H1 (cell line): ENCODE results near the gene PRR22. TPM values are rescaled to one million over a fixed set of nuclear protein-coding genes. Genes with fewer than 3 reads are reported as not detected.

Source experiments
- CTCF ChIA-PET: fragments of 300-600 bp; sonication (Branson Sonifier 250); formaldehyde crosslinking; loops from one replicate; lab custom pipeline; 2021; ENCODE audit not compliant: partially characterized antibody; lab: Charles Lee
- POLR2A ChIA-PET: fragments of 300-600 bp; sonication (Branson Sonifier 250); formaldehyde crosslinking; loops from one replicate; lab custom pipeline; 2021; ENCODE audit warnings: inconsistent platforms; ENCODE audit not compliant: partially characterized antibody; lab: Charles Lee
- DNase-seq, 2 experiments: peaks; one replicate each; pipeline versions ENCODE4 v3.0.0 to v3.0.0-alpha.2; 2010 to 2022; ENCODE audit warnings: low spot score in 2 of 2, low read depth in 1 of 2, mixed read lengths in 1 of 2
- FAIRE-seq: peaks from 2 replicates; lab custom pipeline; 2011; peaks lifted over from hg19 to GRCh38; lab: Jason Lieb, UNC
- H2AFZ ChIP-seq: 2 replicates; pipeline ENCODE4 v1.8.1; 2012; ENCODE audit warnings: low read length, inconsistent platforms
- H2AK5ac ChIP-seq: 2 replicates; pipeline ENCODE4 v1.6.1; 2013; ENCODE audit warnings: low read depth, low read length
- H2BK120ac ChIP-seq: replicated peaks from 2 replicates; pipeline ENCODE3; 2013; ENCODE audit warnings: low read depth, low read length, inconsistent platforms
- H2BK12ac ChIP-seq: 2 replicates; pipeline ENCODE4 v1.6.1; 2013; ENCODE audit warnings: low read depth, low read length
- H2BK15ac ChIP-seq: 2 replicates; pipeline ENCODE4 v1.6.1; 2013; ENCODE audit warnings: low read length
- H2BK20ac ChIP-seq: 2 replicates; pipeline ENCODE4 v1.6.1; 2013; ENCODE audit warnings: low read length
- H2BK5ac ChIP-seq: 2 replicates; pipeline ENCODE4 v1.6.1; 2013; ENCODE audit warnings: low read depth, low read length
- H3K14ac ChIP-seq: 2 replicates; pipeline ENCODE4 v1.6.1; 2013; ENCODE audit warnings: inconsistent platforms; ENCODE audit not compliant: insufficient read length
- H3K18ac ChIP-seq: 2 replicates; pipeline ENCODE4 v1.6.1; 2013; ENCODE audit warnings: low read length; ENCODE audit errors: extremely low read depth
- H3K23ac ChIP-seq: 2 replicates; pipeline ENCODE4 v1.6.1; 2013; ENCODE audit warnings: inconsistent platforms; ENCODE audit not compliant: insufficient read length
- H3K23me2 ChIP-seq: 2 replicates; pipeline ENCODE4 v1.6.1; 2013; ENCODE audit warnings: low read depth, low read length
- H3K27ac ChIP-seq: 2 replicates; pipeline ENCODE4 v1.6.1; 2011; ENCODE audit warnings: low read depth, low read length, inconsistent platforms
- H3K27me3 ChIP-seq, 4 experiments: replicated peaks in 1 of 4; 1 replicate in 1 of 4; 2 replicates in 3 of 4; pipeline versions ENCODE4 v1.6.1 to v1.8.1; 2011 to 2013; ENCODE audit warnings: low read length in 3 of 4, mild to moderate bottlenecking in 3 of 4, inconsistent platforms in 2 of 4, mixed read lengths in 2 of 4, moderate library complexity in 1 of 4; ENCODE audit not compliant: control insufficient read depth in 3 of 4, insufficient read depth in 3 of 4; ENCODE audit errors: extremely low read depth in 1 of 4
- H3K36me3 ChIP-seq, 4 experiments: 2 replicates each; pipeline versions ENCODE4 v1.6.1 to v1.8.1; 2011 to 2013; ENCODE audit warnings: mild to moderate bottlenecking in 4 of 4, low read length in 3 of 4, moderate library complexity in 2 of 4, control low read depth in 1 of 4, inconsistent platforms in 1 of 4; ENCODE audit not compliant: insufficient read depth in 4 of 4, control insufficient read depth in 2 of 4
- H3K4ac ChIP-seq: replicated peaks from 2 replicates; pipeline ENCODE3; 2013; ENCODE audit warnings: low read length, low read depth, mixed read lengths, inconsistent platforms; ENCODE audit not compliant: insufficient read length
- H3K4me1 ChIP-seq, 4 experiments: replicated peaks in 1 of 4; 1 replicate in 1 of 4; 2 replicates in 3 of 4; pipeline versions ENCODE4 v1.6.1 to v1.8.1; 2011 to 2013; ENCODE audit warnings: low read length in 3 of 4, inconsistent platforms in 2 of 4, mixed read lengths in 1 of 4; ENCODE audit not compliant: insufficient read depth in 4 of 4, control insufficient read depth in 3 of 4
- H3K4me2 ChIP-seq, 2 experiments: 2 replicates each; pipeline versions ENCODE4 v1.6.1 to v1.8.1; 2011 to 2013; ENCODE audit warnings: low read depth in 2 of 2, low read length in 2 of 2, control low read depth in 1 of 2, inconsistent platforms in 1 of 2, mild to moderate bottlenecking in 1 of 2; ENCODE audit not compliant: insufficient read depth in 1 of 2
- H3K4me3 ChIP-seq, 4 experiments: fragments of 200-600, 300-600 bp in 1 of 4; sonication (generic), shearing (Covaris generic), sonication (Bioruptor Twin) in 1 of 4; 2 replicates each; pipeline versions ENCODE4 v1.5.1 to v1.8.1; 2011 to 2016; ENCODE audit warnings: low read length in 4 of 4, low read depth in 3 of 4, control low read depth in 2 of 4, inconsistent platforms in 2 of 4, mild to moderate bottlenecking in 2 of 4, mixed read lengths in 1 of 4, moderate library complexity in 1 of 4; ENCODE audit not compliant: insufficient read depth in 2 of 4; ENCODE audit errors: extremely low read depth in 1 of 4
- H3K56ac ChIP-seq: replicated peaks from 2 replicates; pipeline ENCODE3; 2013; ENCODE audit warnings: low read depth, mild to moderate bottlenecking, mixed read lengths, low read length, inconsistent platforms; ENCODE audit not compliant: insufficient read length
- H3K79me1 ChIP-seq: 2 replicates; pipeline ENCODE4 v1.6.1; 2013; ENCODE audit warnings: low read depth, low read length, control low read depth
- H3K79me2 ChIP-seq, 2 experiments: 2 replicates each; pipeline versions ENCODE4 v1.6.1 to v1.8.1; 2012 to 2013; ENCODE audit warnings: low read length in 2 of 2, mild to moderate bottlenecking in 2 of 2, inconsistent platforms in 1 of 2; ENCODE audit not compliant: insufficient read depth in 2 of 2, control insufficient read depth in 1 of 2
- H3K9ac ChIP-seq, 4 experiments: replicated peaks in 1 of 4; 1 replicate in 1 of 4; 2 replicates in 3 of 4; pipeline versions ENCODE4 v1.6.1 to v1.8.1; 2011 to 2013; ENCODE audit warnings: low read depth in 3 of 4, low read length in 3 of 4, control low read depth in 2 of 4, mild to moderate bottlenecking in 2 of 4, moderate library complexity in 2 of 4, inconsistent platforms in 1 of 4; ENCODE audit errors: extremely low read depth in 1 of 4
- H3K9me3 ChIP-seq, 2 experiments: 2 replicates each; pipeline versions ENCODE4 v1.6.1 to v1.8.1; 2012 to 2013; ENCODE audit warnings: mild to moderate bottlenecking in 2 of 2, moderate library complexity in 2 of 2, control low read depth in 1 of 2, inconsistent platforms in 1 of 2, low read depth in 1 of 2, low read length in 1 of 2, mixed read lengths in 1 of 2; ENCODE audit not compliant: insufficient read depth in 2 of 2
- H4K20me1 ChIP-seq, 2 experiments: replicated peaks in 1 of 2; 2 replicates each; pipeline versions ENCODE3 to v1.8.1; 2011 to 2013; ENCODE audit warnings: inconsistent platforms in 2 of 2, low read length in 2 of 2, mild to moderate bottlenecking in 1 of 2; ENCODE audit not compliant: insufficient read depth in 2 of 2, control insufficient read depth in 1 of 2
- H4K5ac ChIP-seq: 2 replicates; pipeline ENCODE4 v1.6.1; 2013; ENCODE audit warnings: low read length, low read depth, mixed read lengths, inconsistent platforms; ENCODE audit not compliant: insufficient read length
- H4K8ac ChIP-seq: 2 replicates; pipeline ENCODE4 v1.8.0; 2013; ENCODE audit warnings: mild to moderate bottlenecking, moderate library complexity, low read length, inconsistent platforms; ENCODE audit not compliant: insufficient read depth; ENCODE audit errors: extremely low read depth
- H4K91ac ChIP-seq: replicated peaks from 2 replicates; pipeline ENCODE3; 2013; ENCODE audit warnings: low read length, mixed read lengths, inconsistent platforms; ENCODE audit not compliant: insufficient read length
- ATF3 ChIP-seq: IDR thresholded peaks from 2 replicates; pipeline ENCODE4 v1.6.1; 2011; ENCODE audit warnings: low read depth, mild to moderate bottlenecking, low read length; ENCODE audit not compliant: insufficient read depth
- FOSL1 ChIP-seq: IDR thresholded peaks from 2 replicates; pipeline ENCODE4 v1.6.1; 2011; ENCODE audit warnings: mild to moderate bottlenecking, low read depth, low read length, moderate library complexity; ENCODE audit not compliant: insufficient read depth
- JUN ChIP-seq: IDR thresholded peaks from 2 replicates; pipeline ENCODE4 v1.6.1; 2011; ENCODE audit warnings: low read depth, mild to moderate bottlenecking, improper control_type of control experiment, low read length
- KDM4A ChIP-seq: IDR thresholded peaks from one replicate; pipeline ENCODE4 v1.7.1; 2012; ENCODE audit warnings: low read depth, mild to moderate bottlenecking, moderate library complexity, low read length, inconsistent platforms; ENCODE audit not compliant: severe bottlenecking
- MAFK ChIP-seq: IDR thresholded peaks from 2 replicates; pipeline ENCODE4 v1.6.1; 2012; ENCODE audit warnings: low read depth, mild to moderate bottlenecking, improper control_type of control experiment, low read length
- PHF8 ChIP-seq: fragments of 200-600 bp; sonication (generic); conservative IDR thresholded peaks from 2 replicates; pipeline ENCODE4 v1.7.1; 2012; ENCODE audit warnings: low read depth, mild to moderate bottlenecking, inconsistent platforms, low read length, moderate library complexity
- SIRT6 ChIP-seq: IDR thresholded peaks from one replicate; pipeline ENCODE4 v1.7.1; 2012; ENCODE audit warnings: low read length, inconsistent platforms
- SP2 ChIP-seq: IDR thresholded peaks from 2 replicates; pipeline ENCODE4 v1.6.1; 2012; ENCODE audit warnings: mild to moderate bottlenecking, low read length, inconsistent platforms
- SUZ12 ChIP-seq: fragments of 200-600 bp; sonication (generic); IDR thresholded peaks from 2 replicates; pipeline ENCODE4 v1.6.1; 2012; ENCODE audit warnings: mild to moderate bottlenecking, inconsistent platforms, low read length, moderate library complexity, mixed read lengths
- TCF12 ChIP-seq: IDR thresholded peaks from 2 replicates; pipeline ENCODE4 v1.6.1; 2011; ENCODE audit warnings: low read depth, mild to moderate bottlenecking, low read length
- polyA plus RNA-seq, 7 experiments: library from polyadenylated mRNA; depleted of rRNA in 3 of 7; stranded (reverse) in 5 of 7; unstranded in 2 of 7; fragments of >200 nt in 5 of 7; fragments of 200-250 nt in 2 of 7; gene quantifications; 1 replicate in 5 of 7; 2 replicates in 1 of 7; 4 replicates in 1 of 7; pipeline versions ENCODE4 v1.2.1 to v1.2.3, GENCODE V29; 2011 to 2013; ENCODE audit warnings: missing spikeins in 2 of 7, mixed read lengths in 2 of 7
- total RNA-seq: library from RNA; stranded (reverse); fragmentation: NEBNext Ultra II Directional; extraction: Animal tissue kit (Norgen Biotek cat#: 25700); gene quantifications from 2 replicates; pipeline ENCODE4 v1.2.1, GENCODE V29; 2021

The PRR22 gene
- total and polyA plus RNA-seq, 2 of the 8 experiments (the other 6 are each of a cell fraction or from before 2014, with no cell fraction given), result 1.9 to 2.1 TPM

- no peak overlapping the region for H3K23ac ChIP-seq
- H3K27ac ChIP-seq, result no peak overlapping the region
- H3K4me2 ChIP-seq, result no peak overlapping the region
- H3K4ac ChIP-seq, result no peak overlapping the region
- H3K79me2 ChIP-seq, result no peaks in the 10 kb centered on the region
- no peak overlapping the region for H2BK5ac ChIP-seq
- H2AK5ac ChIP-seq, result no peak overlapping the region
- no peak overlapping the region for H4K91ac ChIP-seq
- H2AFZ ChIP-seq, result no peak overlapping the region
- no peak overlapping the region for H3K56ac ChIP-seq
- H3K4me3 ChIP-seq, result no peak overlapping the region
- H3K36me3 ChIP-seq, result no peaks in the 10 kb centered on the region
- no peak overlapping the region for H2BK12ac ChIP-seq
- no peaks in the 10 kb centered on the region; the same call in 1 of the 2 replicates for H3K79me1 ChIP-seq
- H4K20me1 ChIP-seq, result peaks cover 0 to 2% of the 10 kb centered on the region in 2 experiments
- no peak overlapping the region for H4K5ac ChIP-seq
- H3K9me3 ChIP-seq, result no peaks in the 10 kb centered on the region; a peak in 1 of 4 replicates
- no peak overlapping the region for H3K18ac ChIP-seq
- H2BK20ac ChIP-seq, result no peak overlapping the region
- DNase-seq, result no peak
- CTCF ChIA-PET, result no interaction called here
- no peak overlapping the region for H2BK120ac ChIP-seq
- POLR2A ChIA-PET, result interaction anchor here (2.0 kb wide), 1 partner anchor 52 kb away, joined by 6 read pairs; no protein-coding TSS in a partner anchor
- H3K27me3 ChIP-seq, result no peaks in the 10 kb centered on the region
- H3K14ac ChIP-seq, result no peak overlapping the region
- H2BK15ac ChIP-seq, result no peak overlapping the region
- 0 out of 2 replicates have a peak, but pooled peaks cover 3% of the 10 kb centered on the region for H3K23me2 ChIP-seq
- no peak overlapping the region for H4K8ac ChIP-seq
- FAIRE-seq, result no peak
- H3K4me1 ChIP-seq, result no peaks in the 10 kb centered on the region
- H3K9ac ChIP-seq, result no peak overlapping the region
- no peak for TF ChIP-seq SP2
- TF ChIP-seq PHF8, result no peak
- TF ChIP-seq TCF12, result no peak
- no peak for TF ChIP-seq SIRT6
- no peak for TF ChIP-seq JUN
- no peak for TF ChIP-seq SUZ12
- TF ChIP-seq ATF3, result no peak
- no peak for TF ChIP-seq FOSL1
- TF ChIP-seq MAFK, result no peak
- TF ChIP-seq KDM4A, result no peak
Measured at GRCh38 chr19:5743630-5744029, 40.9 kb downstream of the PRR22 start.
